Measurements from ENCODE around the gene NPLOC4. TPM values are rescaled to one million over a fixed set of nuclear protein-coding genes. Genes with fewer than 3 reads are reported as not detected.

NPLOC4 gene
- total and polyA plus RNA-seq, 2 donors (not counting 1 experiment from before 2014, with no cell fraction given): 70.2 to 101 TPM

GRCh38 chr17:81549826-81550225, 87.1 kb downstream of the NPLOC4 start:
- Histone ChIP-seq H3K4me2 (replicated peaks; ENCODE audit: low read depth, low read length, poor library complexity, severe bottlenecking) (no peak overlapping the region), H3K4me3 (ENCODE audit: control extremely low read depth in 1 of 5, extremely low read depth in 1 of 5, insufficient read depth in 1 of 5, low read depth in 2 of 5, low read length in 4 of 5) (no peak overlapping the region), H3K4me1 (ENCODE audit: control insufficient read depth in 2 of 2, insufficient read depth in 2 of 2, low read length in 2 of 2) (peaks cover 18 to 23% of the 10 kb centered on the region in 2 donors), H3K27ac (ENCODE audit: low read length in 2 of 2) (no peak overlapping the region), H3K36me3 (replicated peaks in 1 of 2; ENCODE audit: control extremely low read depth in 1 of 2, control insufficient read depth in 1 of 2, extremely low read depth in 1 of 2, insufficient read depth in 2 of 2, low read length in 1 of 2) (peaks cover 0 to 48% of the 10 kb centered on the region in 2 experiments), H3K9me3 (ENCODE audit: control extremely low read depth in 1 of 3, control insufficient read depth in 2 of 3, insufficient read depth in 1 of 3, low read length in 2 of 3) (no peaks in the 10 kb centered on the region), H3K79me2 (ENCODE audit: control insufficient read depth, insufficient read depth, low read length) (peaks cover 40% of the 10 kb centered on the region), H3K27me3 (replicated peaks in 1 of 4; ENCODE audit: control extremely low read depth in 1 of 4, control insufficient read depth in 3 of 4, insufficient read depth in 4 of 4, low read length in 3 of 4) (no peaks in the 10 kb centered on the region), H3K9ac (ENCODE audit: low read length) (no peak overlapping the region), H4K20me1 (ENCODE audit: control insufficient read depth, insufficient read depth, low read length, poor library complexity, severe bottlenecking) (peaks cover 40% of the 10 kb centered on the region), H2AFZ (ENCODE audit: insufficient read depth, low read depth, low read length, poor library complexity, severe bottlenecking) (no peak overlapping the region)
- intact Hi-C loops (cut with micrococcal nuclease): loop anchor here (5.0 kb wide), 1 partner anchor 298 kb away; no protein-coding TSS in a partner anchor
- no peak for ATAC-seq (ENCODE audit: low read depth)
- WGBS (ENCODE audit: insufficient coverage): 98% methylated on average over 8 of the region's 8 CpGs
- peaks cover 31% of the 10 kb centered on the region for H3K4me1 Mint-ChIP-seq
- H3K27me3 Mint-ChIP-seq: no peaks in the 10 kb centered on the region
- no peak for TF ChIP-seq EZH2 (IDR thresholded peaks at IDR 0.05; ENCODE audit: borderline replicate concordance, insufficient read depth, low read depth, low read length, poor library complexity, severe bottlenecking)
- TF ChIP-seq, protein P1, sequence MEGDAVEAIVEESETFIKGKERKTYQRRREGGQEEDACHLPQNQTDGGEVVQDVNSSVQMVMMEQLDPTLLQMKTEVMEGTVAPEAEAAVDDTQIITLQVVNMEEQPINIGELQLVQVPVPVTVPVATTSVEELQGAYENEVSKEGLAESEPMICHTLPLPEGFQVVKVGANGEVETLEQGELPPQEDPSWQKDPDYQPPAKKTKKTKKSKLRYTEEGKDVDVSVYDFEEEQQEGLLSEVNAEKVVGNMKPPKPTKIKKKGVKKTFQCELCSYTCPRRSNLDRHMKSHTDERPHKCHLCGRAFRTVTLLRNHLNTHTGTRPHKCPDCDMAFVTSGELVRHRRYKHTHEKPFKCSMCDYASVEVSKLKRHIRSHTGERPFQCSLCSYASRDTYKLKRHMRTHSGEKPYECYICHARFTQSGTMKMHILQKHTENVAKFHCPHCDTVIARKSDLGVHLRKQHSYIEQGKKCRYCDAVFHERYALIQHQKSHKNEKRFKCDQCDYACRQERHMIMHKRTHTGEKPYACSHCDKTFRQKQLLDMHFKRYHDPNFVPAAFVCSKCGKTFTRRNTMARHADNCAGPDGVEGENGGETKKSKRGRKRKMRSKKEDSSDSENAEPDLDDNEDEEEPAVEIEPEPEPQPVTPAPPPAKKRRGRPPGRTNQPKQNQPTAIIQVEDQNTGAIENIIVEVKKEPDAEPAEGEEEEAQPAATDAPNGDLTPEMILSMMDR (IDR thresholded peaks at IDR 0.05): no peak
- no peak for DNase-seq
- no peaks in the 10 kb centered on the region for H3K9me3 Mint-ChIP-seq (ENCODE audit: insufficient read depth)
- peak overlapping the region; percentile 92 for H3K4me3 Mint-ChIP-seq
- ChIA-PET POLR2A (no interaction called here), CTCF (interaction anchor here (1.2 to 3.7 kb wide), 3 partner anchors 32 to 297 kb away, joined by 3 to 25 read pairs (median 4); no protein-coding TSS in a partner anchor)
- H3K27ac Mint-ChIP-seq: no peak overlapping the region

DNA sequence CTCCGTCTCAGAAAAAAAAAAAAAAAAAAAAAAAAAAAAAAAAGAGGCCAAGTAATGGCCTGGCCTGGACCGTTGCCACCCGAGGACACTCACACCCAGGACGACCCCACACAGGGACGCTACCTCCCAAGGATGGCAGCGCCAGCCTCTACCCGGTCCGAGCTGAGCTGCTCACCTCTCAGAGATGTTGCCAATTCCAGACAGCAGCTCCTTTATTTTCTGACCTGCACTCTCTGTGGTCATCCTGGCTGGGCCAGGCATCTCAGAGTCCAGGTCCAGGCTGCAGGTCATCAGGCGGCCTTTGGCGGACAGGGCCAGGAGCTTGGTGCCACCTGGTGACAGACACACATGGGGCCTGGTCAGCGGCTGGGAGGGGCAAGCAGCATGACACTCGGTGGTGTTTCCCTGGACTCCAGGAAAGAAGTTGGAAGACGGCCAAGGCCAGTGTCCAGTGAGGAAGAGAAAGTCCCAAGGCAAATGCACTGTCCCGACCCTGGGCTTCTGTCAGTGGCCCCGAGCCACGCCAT, 87.8 kb downstream of the NPLOC4 start:
- H3K4me1 ChIP-seq (ENCODE audit: control insufficient read depth in 2 of 2, insufficient read depth in 2 of 2, low read length in 2 of 2): peaks cover 16 to 19% of the 10 kb centered on the region in 2 donors
- peaks cover 40% of the 10 kb centered on the region for H4K20me1 ChIP-seq (ENCODE audit: control insufficient read depth, insufficient read depth, low read length, poor library complexity, severe bottlenecking)
- ATAC-seq (ENCODE audit: low read depth) (no peak), DNase-seq (no peak)
- no peak overlapping the region for H3K9ac ChIP-seq (ENCODE audit: low read length)
- CTCF ChIA-PET: no interaction called here
- 98% methylated on average over 15 of the region's 16 CpGs for WGBS (ENCODE audit: insufficient coverage)
- Mint-ChIP-seq H3K9me3 (ENCODE audit: insufficient read depth) (no peaks in the 10 kb centered on the region), H3K27me3 (no peaks in the 10 kb centered on the region), H3K27ac (no peak overlapping the region), H3K4me3 (peak overlapping the region; percentile 92), H3K4me1 (peaks cover 27% of the 10 kb centered on the region)
- peaks cover 0 to 54% of the 10 kb centered on the region in 2 experiments for H3K36me3 ChIP-seq (replicated peaks in 1 of 2; ENCODE audit: control extremely low read depth in 1 of 2, control insufficient read depth in 1 of 2, extremely low read depth in 1 of 2, insufficient read depth in 2 of 2, low read length in 1 of 2)
- peaks cover 40% of the 10 kb centered on the region for H3K79me2 ChIP-seq (ENCODE audit: control insufficient read depth, insufficient read depth, low read length)
- POLR2A ChIA-PET: no interaction called here
- no peak overlapping the region for H2AFZ ChIP-seq (ENCODE audit: insufficient read depth, low read depth, low read length, poor library complexity, severe bottlenecking)
- no peak overlapping the region for H3K27ac ChIP-seq (ENCODE audit: low read length in 2 of 2)
- no peak for TF ChIP-seq EZH2 (IDR thresholded peaks at IDR 0.05; ENCODE audit: borderline replicate concordance, insufficient read depth, low read depth, low read length, poor library complexity, severe bottlenecking)
- TF ChIP-seq, protein P1 (IDR thresholded peaks at IDR 0.05): no peak
- H3K4me3 ChIP-seq (ENCODE audit: control extremely low read depth in 1 of 5, extremely low read depth in 1 of 5, insufficient read depth in 1 of 5, low read depth in 2 of 5, low read length in 4 of 5): no peak overlapping the region
- no peaks in the 10 kb centered on the region for H3K9me3 ChIP-seq (ENCODE audit: control extremely low read depth in 1 of 3, control insufficient read depth in 2 of 3, insufficient read depth in 1 of 3, low read length in 2 of 3)
- H3K4me2 ChIP-seq (replicated peaks; ENCODE audit: low read depth, low read length, poor library complexity, severe bottlenecking): no peak overlapping the region
- H3K27me3 ChIP-seq (replicated peaks in 1 of 4; ENCODE audit: control extremely low read depth in 1 of 4, control insufficient read depth in 3 of 4, insufficient read depth in 4 of 4, low read length in 3 of 4): no peaks in the 10 kb centered on the region
- intact Hi-C loops (cut with micrococcal nuclease): no loop called here
